SK-N-SH (cell line): ENCODE data around the gene HDAC11. TPM values are rescaled to one million over a fixed set of nuclear protein-coding genes. Genes with fewer than 3 reads are reported as not detected.

Source experiments
- CTCF ChIA-PET: fragments of 300-600, 350-600 bp; formaldehyde crosslinking; extraction: SDS; loops from one replicate; lab custom pipeline; 2021; lab: Yijun Ruan, JAX
- POLR2A ChIA-PET: fragments of 350-600 bp; sonication (Branson Sonifier 250); formaldehyde crosslinking; extraction: SDS; loops from one replicate; lab custom pipeline; 2020; ENCODE audit warnings: antibody characterized with exemption, inconsistent platforms; lab: Yijun Ruan, JAX
- DNase-seq: peaks from one replicate; pipeline ENCODE4 v3.0.0; 2012
- H2AFZ ChIP-seq: fragments of 200-600 bp; sonication (generic); 2 replicates; pipeline ENCODE4 v1.8.1; 2016; ENCODE audit warnings: antibody characterized with exemption, mild to moderate bottlenecking, low read depth
- H3F3A ChIP-seq: fragments of 200-600 bp; sonication (generic); replicated peaks from 2 replicates; pipeline ENCODE3; 2016; ENCODE audit warnings: antibody characterized with exemption, mild to moderate bottlenecking; ENCODE audit not compliant: insufficient read depth
- H3K27ac ChIP-seq, 2 experiments: fragments of 200-500 bp in 1 of 2; fragments of 200-600 bp in 1 of 2; sonication (Bioruptor generic) in 1 of 2; sonication (generic), shearing (Covaris generic) in 1 of 2; 2 replicates each; pipeline versions ENCODE4 v1.5.1 to v1.6.1; 2014 to 2016; ENCODE audit warnings: low read depth in 2 of 2, inconsistent platforms in 1 of 2, low read length in 1 of 2, mild to moderate bottlenecking in 1 of 2, mixed read lengths in 1 of 2
- H3K27me3 ChIP-seq: fragments of 200-600 bp; sonication (generic), shearing (Covaris generic); 2 replicates; pipeline ENCODE4 v1.6.1; 2016; ENCODE audit warnings: mixed run types; ENCODE audit not compliant: insufficient read depth
- H3K36me3 ChIP-seq, 2 experiments: fragments of 200-500 bp in 1 of 2; fragments of 200-600 bp in 1 of 2; sonication (Bioruptor generic) in 1 of 2; sonication (generic) in 1 of 2; replicated peaks in 1 of 2; 2 replicates each; pipeline versions ENCODE3 to v1.5.1; 2014 to 2016; ENCODE audit warnings: low read length in 1 of 2, mild to moderate bottlenecking in 1 of 2; ENCODE audit not compliant: insufficient read depth in 2 of 2, control insufficient read depth in 1 of 2
- H3K4me1 ChIP-seq, 2 experiments: fragments of 200-500 bp in 1 of 2; fragments of 200-600 bp in 1 of 2; sonication (Bioruptor generic) in 1 of 2; sonication (generic), shearing (Covaris generic) in 1 of 2; 2 replicates each; pipeline versions ENCODE4 v1.5.1 to v1.6.1; 2014 to 2016; ENCODE audit warnings: low read depth in 1 of 2, low read length in 1 of 2, mixed run types in 1 of 2; ENCODE audit not compliant: insufficient read depth in 2 of 2, control insufficient read depth in 1 of 2
- H3K4me2 ChIP-seq: fragments of 200-600 bp; sonication (generic), shearing (Covaris generic); 2 replicates; pipeline ENCODE4 v1.6.1; 2017; ENCODE audit warnings: mixed run types
- H3K4me3 ChIP-seq, 2 experiments: fragments of 200-500 bp in 1 of 2; fragments of 200-600 bp in 1 of 2; sonication (Bioruptor generic) in 1 of 2; sonication (generic), shearing (Covaris generic) in 1 of 2; 2 replicates each; pipeline versions ENCODE4 v1.5.1 to v1.8.1; 2014 to 2016; ENCODE audit warnings: low read depth in 2 of 2, inconsistent platforms in 1 of 2, low read length in 1 of 2, mild to moderate bottlenecking in 1 of 2, mixed read lengths in 1 of 2, moderate library complexity in 1 of 2
- H3K79me2 ChIP-seq: fragments of 200-600 bp; sonication (generic); 2 replicates; pipeline ENCODE4 v1.8.1; 2017; ENCODE audit warnings: mild to moderate bottlenecking; ENCODE audit not compliant: insufficient read depth
- H3K9ac ChIP-seq: fragments of 200-600 bp; sonication (generic); 2 replicates; pipeline ENCODE4 v1.6.1; 2017; ENCODE audit warnings: mixed run types
- H3K9me2 ChIP-seq: fragments of 200-600 bp; sonication (generic); 2 replicates; pipeline ENCODE4 v1.6.1; 2017; ENCODE audit warnings: mixed run types
- H3K9me3 ChIP-seq: fragments of 200-600 bp; sonication (generic); 2 replicates; pipeline ENCODE4 v1.6.1; 2017; ENCODE audit warnings: mixed run types, mild to moderate bottlenecking, moderate library complexity
- H4K20me1 ChIP-seq: fragments of 200-600 bp; sonication (generic); 2 replicates; pipeline ENCODE4 v1.6.1; 2017; ENCODE audit warnings: mild to moderate bottlenecking, mixed run types; ENCODE audit not compliant: insufficient read depth
- CHD2 ChIP-seq: fragments of 150-350 bp; IDR thresholded peaks from 2 replicates; pipeline ENCODE4 v1.6.1; 2018; ENCODE audit warnings: low read length; ENCODE audit not compliant: partially characterized antibody
- CTCF ChIP-seq: fragments of 200-600 bp; sonication (generic); IDR thresholded peaks from 2 replicates; pipeline ENCODE4 v1.6.1; 2017; ENCODE audit warnings: antibody characterized with exemption, mild to moderate bottlenecking, moderate library complexity
- FOSL2 ChIP-seq: IDR thresholded peaks from 2 replicates; pipeline ENCODE4 v1.4.0; 2012; ENCODE audit warnings: low read depth, mild to moderate bottlenecking, moderate library complexity, borderline replicate concordance
- GABPA ChIP-seq: IDR thresholded peaks from 2 replicates; pipeline ENCODE4 v1.4.0; 2012; ENCODE audit warnings: low read depth, mild to moderate bottlenecking
- MEF2A ChIP-seq: IDR thresholded peaks from 2 replicates; pipeline ENCODE4 v1.4.0; 2012; ENCODE audit warnings: low read depth, borderline replicate concordance
- MXI1 ChIP-seq: IDR thresholded peaks from 2 replicates; pipeline ENCODE4 v1.6.1; 2012; ENCODE audit warnings: mild to moderate bottlenecking, low read depth, low read length, improper control_type of control experiment
- NRF1 ChIP-seq: IDR thresholded peaks from 2 replicates; pipeline ENCODE4 v1.6.1; 2012; ENCODE audit warnings: low read depth, mild to moderate bottlenecking, low read length
- RAD21 ChIP-seq: IDR thresholded peaks from 2 replicates; pipeline ENCODE4 v1.6.1; 2012; ENCODE audit warnings: mild to moderate bottlenecking, low read length
- RXRA ChIP-seq: IDR thresholded peaks from 2 replicates; pipeline ENCODE4 v1.4.0; 2012; ENCODE audit warnings: low read depth, mild to moderate bottlenecking, borderline replicate concordance
- SMC3 ChIP-seq: IDR thresholded peaks from 2 replicates; pipeline ENCODE4 v1.6.1; 2012; ENCODE audit warnings: low read depth, low read length, improper control_type of control experiment
- WGBS: methylation state at CpG from one replicate; pipeline ENCODE4 v1.1.6; 2017; ENCODE audit warnings: low lambda C conversion rate; 5-methylcytosine and 5-hydroxymethylcytosine counted together
- polyA plus RNA-seq, 3 experiments: library from polyadenylated mRNA; depleted of rRNA; stranded (reverse); fragments of >200 nt; gene quantifications; 2 replicates each; pipeline ENCODE4 v1.2.3, GENCODE V29; 2012

Gene HDAC11
- polyA plus RNA-seq, 1 of the 3 experiments (the other 2 are of a cell fraction) = 17.5 TPM

GRCh38 chr3:13495921-13496723, 16.0 kb downstream of the HDAC11 start:
- WGBS = 54% methylated on average over 12 of the region's 12 CpGs
- H3K36me3 ChIP-seq = no peaks in the 10 kb centered on the region
- H3K27ac ChIP-seq = no peak overlapping the region
- ChIA-PET CTCF (interaction anchor here (0.5 to 29.6 kb wide), 59 partner anchors 9 to 415 kb away, joined by 3 to 872 read pairs (median 5); partner anchors contain the start of genes HDAC11 and WNT7A), POLR2A (interaction anchor here (0.9 to 1.5 kb wide), 4 partner anchors 70 to 152 kb away, joined by 3 to 8 read pairs (median 4); no protein-coding TSS in a partner anchor)
- no peaks in the 10 kb centered on the region for H3K79me2 ChIP-seq
- H3K4me3 ChIP-seq = no peak overlapping the region
- no peak overlapping the region for H3K4me2 ChIP-seq
- no peaks in the 10 kb centered on the region for H3K9me2 ChIP-seq
- H4K20me1 ChIP-seq = no peaks in the 10 kb centered on the region
- peak; percentile 84 for DNase-seq
- H3K4me1 ChIP-seq = peaks cover 0 to 11% of the 10 kb centered on the region in 2 experiments; a peak in 1 of 4 replicates
- no peaks in the 10 kb centered on the region for H3K27me3 ChIP-seq
- H3F3A ChIP-seq = no peaks in the 10 kb centered on the region
- H3K9ac ChIP-seq = no peak overlapping the region
- H3K9me3 ChIP-seq = no peaks in the 10 kb centered on the region
- H2AFZ ChIP-seq = no peak overlapping the region
- no peak for TF ChIP-seq RXRA
- TF ChIP-seq NRF1 = peak; percentile 19; the same call in 1 of the 2 replicates
- peak; percentile 91 for TF ChIP-seq CTCF
- TF ChIP-seq SMC3 = peak; percentile 100
- peak; percentile 29 for TF ChIP-seq CHD2
- TF ChIP-seq MXI1 = peak; percentile 14; the same call in 1 of the 2 replicates
- TF ChIP-seq GABPA = no peak
- peak; percentile 99 for TF ChIP-seq RAD21

- Histone ChIP-seq H3K4me2 (no peak overlapping the region), H3K4me1 (peaks cover 0 to 11% of the 10 kb centered on the region in 2 experiments; a peak in 1 of 4 replicates), H3K9me3 (no peaks in the 10 kb centered on the region), H3K9ac (no peak overlapping the region), H3F3A (no peaks in the 10 kb centered on the region), H3K27me3 (no peaks in the 10 kb centered on the region), H3K9me2 (no peaks in the 10 kb centered on the region), H2AFZ (no peak overlapping the region), H3K4me3 (no peak overlapping the region), H3K36me3 (no peaks in the 10 kb centered on the region), H4K20me1 (no peaks in the 10 kb centered on the region), H3K79me2 (no peaks in the 10 kb centered on the region), H3K27ac (no peak overlapping the region)
- ChIA-PET CTCF (interaction anchor here (0.5 to 29.6 kb wide), 56 partner anchors 8 to 416 kb away, joined by 3 to 872 read pairs (median 6); partner anchors contain the start of genes HDAC11 and WNT7A), POLR2A (interaction anchor here (0.9 to 1.5 kb wide), 4 partner anchors 70 to 151 kb away, joined by 3 to 8 read pairs (median 4); no protein-coding TSS in a partner anchor)
- 78% methylated on average over 6 of the region's 6 CpGs for WGBS
- no peak for TF ChIP-seq FOSL2
- TF ChIP-seq MEF2A = no peak
- TF ChIP-seq CTCF = no peak
- DNase-seq = no peak
These were observed 16.8 kb downstream of the HDAC11 start for GRCh38 chr3:13496879-13497278.
